Midbrain (tissue), 1 donor: ENCODE results near the gene ZNF483.
"Not testable (repeated sequence)": the region's sequence is repeated elsewhere in the genome, so short reads cannot be mapped to it uniquely, and the experiment has no call there.

Experiments used
- DNase-seq: peaks from one replicate; lab custom pipeline; 2025; lab: John Stamatoyannopoulos, UW

Gene ZNF483

DNA sequence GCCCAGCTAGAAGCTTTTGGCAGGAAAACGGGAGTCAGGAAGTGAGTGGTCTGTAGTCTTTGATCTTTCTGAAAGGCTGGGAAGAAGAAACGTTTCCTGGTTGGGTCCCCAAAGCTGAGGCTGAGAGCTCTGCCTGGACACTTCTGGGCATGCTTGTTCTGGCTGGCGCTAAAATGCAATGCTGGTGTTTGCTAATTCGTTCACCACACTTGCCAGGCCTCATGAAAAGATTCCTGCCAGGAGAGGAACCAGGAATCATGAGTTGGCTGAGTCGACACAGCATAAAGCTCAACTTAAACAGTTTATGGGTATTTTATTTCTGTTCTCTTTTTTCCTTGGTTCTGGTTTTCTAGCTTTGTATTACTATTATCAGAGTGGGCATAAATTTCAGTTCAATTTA is 85.2 kb downstream of the ZNF483 start:
- DNase-seq: no peak

DNA sequence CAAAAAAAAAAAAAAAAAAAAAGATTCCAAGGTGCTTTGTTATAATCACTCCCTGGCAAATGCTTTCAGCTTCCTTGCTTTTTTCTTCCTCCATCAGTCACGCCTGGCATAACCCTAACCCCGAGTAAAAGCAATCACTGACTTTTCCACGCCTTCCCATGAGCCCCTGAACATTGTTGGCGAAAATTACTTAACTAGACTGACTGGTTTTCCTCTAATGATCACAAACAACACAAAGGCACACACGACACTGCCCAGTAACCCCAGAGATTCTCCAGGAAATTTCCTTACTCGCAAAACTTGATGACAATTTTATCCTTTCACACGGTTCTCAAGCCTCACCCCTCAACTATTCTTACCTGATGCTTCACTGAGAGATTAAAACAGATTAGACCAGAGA is 85.9 kb downstream of the ZNF483 start:
- DNase-seq: no peak

DNA sequence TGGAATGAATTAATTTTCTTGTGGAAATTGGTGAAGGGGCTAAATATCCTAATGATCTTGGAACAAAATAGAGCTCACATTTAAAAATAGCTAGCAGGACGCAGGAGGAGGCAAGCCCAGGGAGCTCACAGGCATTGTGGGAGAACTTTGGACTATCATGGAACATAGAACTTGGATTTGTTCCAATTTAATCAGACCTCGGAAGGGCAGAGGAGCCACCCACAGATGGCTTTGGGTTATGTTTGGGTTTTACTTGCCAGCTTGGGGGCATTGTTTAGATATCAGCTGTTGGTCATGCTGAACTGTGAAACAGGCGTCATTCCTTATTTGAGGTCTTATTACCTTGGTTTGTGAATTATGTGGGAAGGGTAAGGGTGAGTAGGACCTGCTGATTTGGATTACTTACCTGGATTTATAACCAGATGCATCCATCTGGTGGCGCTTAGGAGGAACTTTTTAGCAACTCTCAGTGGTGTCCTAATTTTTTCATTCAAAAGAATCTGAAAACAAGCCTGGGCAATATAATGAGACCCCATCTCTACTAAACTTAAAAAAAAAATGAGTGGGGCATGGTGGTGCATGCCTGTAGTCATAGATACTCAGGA is 88.6 kb downstream of the ZNF483 start:
- DNase-seq: no peak

DNA sequence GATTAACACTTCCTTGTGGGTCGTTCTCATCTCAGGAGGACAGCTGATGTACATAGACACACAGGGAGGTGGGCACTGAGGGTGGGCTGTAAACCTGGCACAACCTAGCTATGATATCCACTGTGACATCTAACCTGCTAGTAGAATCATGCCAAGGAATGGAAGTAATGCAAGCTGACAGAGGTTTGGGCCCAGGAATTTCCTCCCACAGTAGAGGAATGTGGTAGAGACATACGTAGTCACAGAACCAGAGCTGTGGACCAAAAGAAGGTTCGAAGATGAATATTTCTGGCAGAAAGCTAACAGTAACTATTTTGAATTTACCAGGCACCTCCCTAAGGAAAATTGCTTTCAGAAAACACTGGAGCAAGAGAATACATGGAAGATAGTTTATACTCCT is 90.9 kb downstream of the ZNF483 start:
- DNase-seq: no peak

DNA sequence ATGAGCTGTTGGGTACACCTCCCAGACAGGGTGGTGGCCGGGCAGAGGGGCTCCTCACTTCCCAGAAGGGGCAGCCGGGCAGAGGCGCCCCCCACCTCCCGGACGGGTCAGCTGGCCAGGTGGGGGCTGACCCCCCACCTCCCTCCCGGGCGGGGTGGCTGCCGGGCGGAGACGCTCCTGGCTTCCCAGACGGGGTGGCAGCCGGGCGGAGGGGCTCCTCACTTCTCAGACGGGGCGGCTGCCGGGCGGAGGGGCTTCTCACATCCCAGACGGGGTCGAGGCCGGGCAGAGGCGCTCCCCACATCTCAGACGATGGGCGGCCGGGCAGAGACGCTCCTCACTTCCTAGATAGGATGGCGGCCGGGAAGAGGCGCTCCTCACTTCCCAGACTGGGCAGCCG is 92.4 kb downstream of the ZNF483 start:
- not testable (repeated sequence) for DNase-seq

DNA sequence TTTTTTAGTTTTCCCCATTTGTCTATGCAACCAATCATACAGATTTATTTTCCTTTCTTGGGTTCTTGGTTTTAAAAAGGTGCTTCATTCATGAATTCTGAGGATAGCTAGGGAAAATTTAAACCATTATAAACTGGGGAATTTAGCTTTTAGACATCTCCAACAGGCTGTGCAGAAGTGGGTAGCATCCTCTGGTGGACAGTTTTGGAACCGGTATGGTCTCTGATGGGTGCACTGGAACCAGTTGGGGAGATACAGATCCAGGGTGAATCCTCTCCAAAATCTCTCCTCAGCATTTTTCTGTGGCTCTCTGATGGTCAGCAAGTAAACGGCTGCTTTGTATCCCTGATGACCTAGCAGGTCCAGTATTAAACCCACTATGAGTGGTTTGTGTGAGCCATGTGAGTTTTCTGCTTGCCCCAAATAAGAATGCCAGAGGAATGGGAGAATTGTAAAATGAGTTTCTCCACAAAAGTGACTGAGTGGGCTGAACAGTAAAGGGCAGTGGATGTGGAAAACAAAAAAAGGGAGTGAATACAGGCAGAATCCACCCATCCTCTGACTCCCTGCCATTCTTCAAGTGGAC is 97.0 kb downstream of the ZNF483 start:
- peak; percentile 21 for DNase-seq

DNA sequence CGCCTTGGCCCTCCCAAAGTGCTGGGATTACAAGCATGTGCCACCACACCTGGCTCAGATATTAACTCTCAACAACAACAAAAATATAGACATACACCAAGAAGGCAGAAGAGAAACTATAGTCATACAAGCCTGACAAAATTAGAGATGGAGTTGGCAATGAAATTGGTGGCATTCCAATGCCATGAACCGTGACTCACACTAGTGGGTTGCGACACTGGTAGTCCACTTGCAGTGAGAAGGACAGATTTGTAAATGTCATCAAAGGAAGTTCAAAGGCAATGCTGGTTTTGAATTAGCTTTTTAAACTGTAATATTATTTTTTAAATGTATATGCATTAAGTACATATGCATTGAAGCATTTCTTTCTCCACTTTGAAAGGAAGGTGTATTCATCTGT is 97.6 kb downstream of the ZNF483 start:
- DNase-seq: no peak
